Liver (tissue), 3 donors: Measurements from ENCODE around the gene NTM.

Experiments
- FOXA1 ChIP-seq: IDR thresholded peaks from 2 replicates; pipeline ENCODE4 v1.6.1; 2016; ENCODE audit warnings: antibody characterized with exemption
- HNF4A ChIP-seq, 2 donors: conservative IDR thresholded peaks; 2 replicates each; pipeline ENCODE4 v1.6.1; 2016; ENCODE audit warnings: antibody characterized with exemption in 2 of 2, mild to moderate bottlenecking in 2 of 2
- JUND ChIP-seq, 2 donors: IDR thresholded peaks; 2 replicates each; pipeline ENCODE4 v1.6.1; 2016; ENCODE audit warnings: antibody characterized with exemption in 2 of 2
- SP1 ChIP-seq: IDR thresholded peaks from 2 replicates; pipeline ENCODE4 v1.6.1; 2018; ENCODE audit warnings: antibody characterized with exemption, mild to moderate bottlenecking
- TAF1 ChIP-seq: conservative IDR thresholded peaks from 2 replicates; pipeline ENCODE4 v1.6.1; 2016; ENCODE audit warnings: antibody characterized with exemption, mild to moderate bottlenecking
- YY1 ChIP-seq: IDR thresholded peaks from 2 replicates; pipeline ENCODE4 v1.6.1; 2016; ENCODE audit warnings: antibody characterized with exemption, mild to moderate bottlenecking
- TF ChIP-seq, protein P1 (sequence below): fragments of 150-350 bp; IDR thresholded peaks from 2 replicates; pipeline ENCODE4 v1.5.1; 2017; ENCODE audit warnings: improper control_type of control experiment, low read depth, low read length; ENCODE audit not compliant: missing input control
- TF ChIP-seq, protein P2 (sequence below): IDR thresholded peaks from 2 replicates; pipeline ENCODE4 v1.6.1; 2016; ENCODE audit warnings: antibody characterized with exemption
- TF ChIP-seq, protein P3 (sequence below): IDR thresholded peaks from 2 replicates; pipeline ENCODE4 v1.6.1; 2016; ENCODE audit warnings: antibody characterized with exemption
- donor health status: healthy.
- donor health status: healthy.

DNA sequence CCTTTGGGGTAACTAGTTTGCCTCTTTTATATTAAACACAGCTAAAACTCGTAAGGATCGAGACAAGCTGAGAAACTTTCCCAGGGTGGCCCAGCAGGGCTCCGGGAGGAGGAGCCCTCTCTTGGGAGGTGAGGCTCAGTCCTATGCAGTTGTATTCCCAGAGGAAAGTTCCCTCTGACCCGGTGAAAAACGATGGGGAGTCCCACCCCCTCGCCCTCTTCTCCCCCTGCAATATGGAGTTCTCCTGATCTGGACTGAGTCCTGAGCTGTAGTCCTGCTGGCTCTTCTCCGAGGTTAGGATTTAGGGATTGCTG, 1.3 kb downstream of the NTM start:
- TF ChIP-seq, protein P1, sequence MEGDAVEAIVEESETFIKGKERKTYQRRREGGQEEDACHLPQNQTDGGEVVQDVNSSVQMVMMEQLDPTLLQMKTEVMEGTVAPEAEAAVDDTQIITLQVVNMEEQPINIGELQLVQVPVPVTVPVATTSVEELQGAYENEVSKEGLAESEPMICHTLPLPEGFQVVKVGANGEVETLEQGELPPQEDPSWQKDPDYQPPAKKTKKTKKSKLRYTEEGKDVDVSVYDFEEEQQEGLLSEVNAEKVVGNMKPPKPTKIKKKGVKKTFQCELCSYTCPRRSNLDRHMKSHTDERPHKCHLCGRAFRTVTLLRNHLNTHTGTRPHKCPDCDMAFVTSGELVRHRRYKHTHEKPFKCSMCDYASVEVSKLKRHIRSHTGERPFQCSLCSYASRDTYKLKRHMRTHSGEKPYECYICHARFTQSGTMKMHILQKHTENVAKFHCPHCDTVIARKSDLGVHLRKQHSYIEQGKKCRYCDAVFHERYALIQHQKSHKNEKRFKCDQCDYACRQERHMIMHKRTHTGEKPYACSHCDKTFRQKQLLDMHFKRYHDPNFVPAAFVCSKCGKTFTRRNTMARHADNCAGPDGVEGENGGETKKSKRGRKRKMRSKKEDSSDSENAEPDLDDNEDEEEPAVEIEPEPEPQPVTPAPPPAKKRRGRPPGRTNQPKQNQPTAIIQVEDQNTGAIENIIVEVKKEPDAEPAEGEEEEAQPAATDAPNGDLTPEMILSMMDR = no peak
- no peak for TF ChIP-seq SP1
- TF ChIP-seq FOXA1 = no peak
- TF ChIP-seq, protein P2, sequence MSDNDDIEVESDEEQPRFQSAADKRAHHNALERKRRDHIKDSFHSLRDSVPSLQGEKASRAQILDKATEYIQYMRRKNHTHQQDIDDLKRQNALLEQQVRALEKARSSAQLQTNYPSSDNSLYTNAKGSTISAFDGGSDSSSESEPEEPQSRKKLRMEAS = no peak
- TF ChIP-seq JUND (IDR thresholded peaks at IDR 0.05) = no peak
- TF ChIP-seq TAF1 = no peak
- no peak for TF ChIP-seq HNF4A (conservative IDR thresholded peaks at IDR 0.05)
- no peak for TF ChIP-seq YY1
- TF ChIP-seq, protein P3, sequence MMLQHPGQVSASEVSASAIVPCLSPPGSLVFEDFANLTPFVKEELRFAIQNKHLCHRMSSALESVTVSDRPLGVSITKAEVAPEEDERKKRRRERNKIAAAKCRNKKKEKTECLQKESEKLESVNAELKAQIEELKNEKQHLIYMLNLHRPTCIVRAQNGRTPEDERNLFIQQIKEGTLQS = no peak
